ENCODE results near the gene NR2C2AP. TPM values are rescaled to one million over a fixed set of nuclear protein-coding genes. Genes with fewer than 3 reads are reported as not detected.

The NR2C2AP gene
- total and polyA plus RNA-seq, 2 of the 13 experiments (the other 11 are each of a cell fraction or from before 2014, with no cell fraction given): 12.2 to 26.8 TPM

GRCh38 chr19:19218911-19219310 lies 15.7 kb upstream of the NR2C2AP start:
- Histone ChIP-seq H2AFZ (ENCODE audit: low read length) (no peak overlapping the region), H3K27me3 (ENCODE audit: control insufficient read depth in 1 of 2, insufficient read depth in 2 of 2, low read length in 2 of 2) (peaks cover 0 to 12% of the 10 kb centered on the region in 2 experiments), H3K9me3 (ENCODE audit: low read length) (no peaks in the 10 kb centered on the region), H3K36me3 (replicated peaks in 1 of 2; ENCODE audit: control insufficient read depth in 1 of 2, insufficient read depth in 2 of 2, low read length in 2 of 2) (no peaks in the 10 kb centered on the region), H3K4me1 (ENCODE audit: insufficient read depth, low read length) (no peaks in the 10 kb centered on the region), H4K20me1 (ENCODE audit: insufficient read depth, low read length) (no peaks in the 10 kb centered on the region; the same call in 1 of the 2 replicates), H3K4me2 (ENCODE audit: low read depth, low read length) (no peak overlapping the region), H3K9ac (ENCODE audit: insufficient read depth, low read depth, low read length) (no peak overlapping the region), H3K4me3 (replicated peaks in 1 of 3; ENCODE audit: insufficient read depth in 1 of 3, low read depth in 2 of 3, low read length in 3 of 3) (no peak overlapping the region), H3K79me2 (ENCODE audit: insufficient read depth, low read length) (no peaks in the 10 kb centered on the region), H3K27ac (ENCODE audit: extremely low read length, insufficient read depth, low read length) (no peak overlapping the region)
- CTCF ChIA-PET (ENCODE audit: low intra/inter-chr PET ratio, low total read pairs): no interaction called here
- FAIRE-seq (no peak), DNase-seq (ENCODE audit: low spot score) (no peak), ATAC-seq (peak; percentile 25; the same call in 2 of the 3 replicates)
- BruUV-seq (replicated peaks): no TSS peak
- in situ Hi-C loops (cut with HindIII; ENCODE audit: extremely low pct_ligation_motif_present, low pct_unique_long_range_greater_than_20kb): no loop called here
- intact Hi-C loops (cut with micrococcal nuclease; ENCODE audit: unreplicated experiment): no loop called here
- POLR2A ChIA-PET: no interaction called here
- 13% methylated on average over 8 of the region's 21 CpGs for WGBS (ENCODE audit: low lambda C conversion rate)
- no peak for TF ChIP-seq ZNF142 (CRISPR knock-in tag; IDR thresholded peaks at IDR 0.05)
- TF ChIP-seq ZZZ3 (CRISPR knock-in tag; IDR thresholded peaks at IDR 0.05; ENCODE audit: borderline replicate concordance): no peak
- TF ChIP-seq AHDC1 (CRISPR knock-in tag; IDR thresholded peaks at IDR 0.05; ENCODE audit: borderline replicate concordance): no peak
- TF ChIP-seq CCAR2 (optimal IDR thresholded peaks at IDR 0.05; ENCODE audit: low read depth, low read length): no peak
- no peak for TF ChIP-seq REL (CRISPR knock-in tag; conservative IDR thresholded peaks at IDR 0.05)
- TF ChIP-seq JUND (CRISPR knock-in tag; IDR thresholded peaks at IDR 0.05): no peak
- no peak for TF ChIP-seq LBX2 (CRISPR knock-in tag; IDR thresholded peaks at IDR 0.05; ENCODE audit: borderline replicate concordance)
- no peak for TF ChIP-seq SP140L (CRISPR knock-in tag; IDR thresholded peaks at IDR 0.05; ENCODE audit: borderline replicate concordance)
- no peak for TF ChIP-seq BORCS8-MEF2B (CRISPR knock-in tag; IDR thresholded peaks at IDR 0.05)
- no peak for TF ChIP-seq ZNF576 (CRISPR knock-in tag; IDR thresholded peaks at IDR 0.05)
- no peak for TF ChIP-seq ZNF558 (CRISPR knock-in tag; IDR thresholded peaks at IDR 0.05; ENCODE audit: borderline replicate concordance)
- no peak for TF ChIP-seq NFYB (CRISPR knock-in tag; IDR thresholded peaks at IDR 0.05)
- TF ChIP-seq KDM3A (CRISPR knock-in tag; IDR thresholded peaks at IDR 0.05; ENCODE audit: low read depth): no peak

All from HepG2 (cell line).